ENCODE measurements around the gene TSEN15. TPM values are rescaled to one million over a fixed set of nuclear protein-coding genes. Genes with fewer than 3 reads are reported as not detected.
A peak's percentile ranks its signal among the peaks of the same experiment; 100 is the strongest.

The TSEN15 gene
- total RNA-seq, 4 donors from 2014 or later, result 2.6 to 16.5 (median 8.0) TPM

DNA sequence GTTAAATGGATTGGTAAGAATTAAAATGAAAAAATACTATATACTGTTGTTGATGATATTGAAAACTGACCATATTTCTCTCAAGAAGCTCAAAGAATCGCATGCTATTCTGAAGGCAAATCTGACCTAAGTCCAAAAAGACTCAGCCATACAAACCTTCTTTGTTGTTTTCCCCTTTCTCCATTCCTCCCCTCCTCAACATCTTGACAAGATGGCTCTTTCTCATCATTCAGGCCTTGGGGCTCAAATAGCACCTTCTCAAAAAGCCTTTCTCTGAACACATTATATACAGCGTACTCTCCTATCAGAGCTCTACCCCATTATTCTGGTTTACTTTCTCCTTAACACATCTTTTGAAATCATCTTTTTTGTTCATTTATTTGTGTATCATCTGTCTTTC lies 31.2 kb upstream of the TSEN15 start:
- Histone ChIP-seq H3K9me3 (no peaks in the 10 kb centered on the region), H3K4me3 (no peak overlapping the region), H3K27ac (no peak overlapping the region), H3K27me3 (no peaks in the 10 kb centered on the region), H3K4me1 (peaks cover 0 to 27% (median 3%) of the 10 kb centered on the region in 4 donors), H3K36me3 (no peaks in the 10 kb centered on the region)
- 95 to 100% methylated on average over 2 of the region's 2 CpGs for WGBS, 2 donors (ENCODE audit: low coverage in 1 of 2)
- DNase-seq, result no peak
- TF ChIP-seq, protein P1, sequence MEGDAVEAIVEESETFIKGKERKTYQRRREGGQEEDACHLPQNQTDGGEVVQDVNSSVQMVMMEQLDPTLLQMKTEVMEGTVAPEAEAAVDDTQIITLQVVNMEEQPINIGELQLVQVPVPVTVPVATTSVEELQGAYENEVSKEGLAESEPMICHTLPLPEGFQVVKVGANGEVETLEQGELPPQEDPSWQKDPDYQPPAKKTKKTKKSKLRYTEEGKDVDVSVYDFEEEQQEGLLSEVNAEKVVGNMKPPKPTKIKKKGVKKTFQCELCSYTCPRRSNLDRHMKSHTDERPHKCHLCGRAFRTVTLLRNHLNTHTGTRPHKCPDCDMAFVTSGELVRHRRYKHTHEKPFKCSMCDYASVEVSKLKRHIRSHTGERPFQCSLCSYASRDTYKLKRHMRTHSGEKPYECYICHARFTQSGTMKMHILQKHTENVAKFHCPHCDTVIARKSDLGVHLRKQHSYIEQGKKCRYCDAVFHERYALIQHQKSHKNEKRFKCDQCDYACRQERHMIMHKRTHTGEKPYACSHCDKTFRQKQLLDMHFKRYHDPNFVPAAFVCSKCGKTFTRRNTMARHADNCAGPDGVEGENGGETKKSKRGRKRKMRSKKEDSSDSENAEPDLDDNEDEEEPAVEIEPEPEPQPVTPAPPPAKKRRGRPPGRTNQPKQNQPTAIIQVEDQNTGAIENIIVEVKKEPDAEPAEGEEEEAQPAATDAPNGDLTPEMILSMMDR (IDR thresholded peaks at IDR 0.05), result no peak
- TF ChIP-seq EP300 (IDR thresholded peaks at IDR 0.05; ENCODE audit: low read depth) (no peak), POLR2AphosphoS5 (IDR thresholded peaks at IDR 0.05) (no peak), POLR2A (IDR thresholded peaks at IDR 0.05) (no peak)
- intact Hi-C loops (cut with DNase I; ENCODE audit: low total_unique reads) (no loop called here), in situ Hi-C loops (cut with MboI; ENCODE audit: low pct_ligation_motif_present in 1 of 4, low pct_unique_long_range_greater_than_20kb in 1 of 4, low sequenced_read_pairs in 3 of 4) (no loop called here)

DNA sequence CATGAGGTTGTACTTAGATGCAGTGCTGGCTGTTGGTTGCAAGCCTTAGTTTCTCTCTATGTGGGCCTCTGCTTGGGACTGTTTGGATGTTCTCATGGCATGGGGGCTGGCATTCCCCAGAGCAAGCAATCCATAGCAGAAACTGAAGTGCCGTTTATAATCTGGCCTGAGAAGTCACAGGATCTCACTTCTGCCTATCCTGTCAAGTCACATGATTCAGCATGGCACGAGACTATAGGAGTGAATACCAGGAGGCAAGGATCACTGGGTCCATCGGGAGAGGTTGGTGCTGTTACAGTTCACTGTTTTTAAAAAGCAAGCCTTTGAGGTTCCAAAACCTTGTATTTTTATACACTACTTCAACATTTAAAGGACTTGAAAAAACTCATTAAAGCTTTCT lies 30.7 kb upstream of the TSEN15 start:
- WGBS, 2 donors (ENCODE audit: low coverage in 1 of 2), result 61 to 100% methylated on average over 1 to 3 of the region's 3 CpGs
- Histone ChIP-seq H3K9me3 (no peaks in the 10 kb centered on the region), H3K27me3 (no peaks in the 10 kb centered on the region), H3K4me3 (no peak overlapping the region), H3K27ac (peak overlapping the region in 1 of 4 donors; percentile 53), H3K36me3 (no peaks in the 10 kb centered on the region), H3K4me1 (peaks cover 0 to 28% (median 3%) of the 10 kb centered on the region in 4 donors)
- DNase-seq, result no peak
- intact Hi-C loops (cut with DNase I; ENCODE audit: low total_unique reads) (no loop called here), in situ Hi-C loops (cut with MboI; ENCODE audit: low pct_ligation_motif_present in 1 of 4, low pct_unique_long_range_greater_than_20kb in 1 of 4, low sequenced_read_pairs in 3 of 4) (no loop called here)
- TF ChIP-seq, protein P1 (IDR thresholded peaks at IDR 0.05), result no peak
- TF ChIP-seq POLR2A (IDR thresholded peaks at IDR 0.05) (no peak), EP300 (IDR thresholded peaks at IDR 0.05; ENCODE audit: low read depth) (no peak), POLR2AphosphoS5 (IDR thresholded peaks at IDR 0.05) (no peak)

DNA sequence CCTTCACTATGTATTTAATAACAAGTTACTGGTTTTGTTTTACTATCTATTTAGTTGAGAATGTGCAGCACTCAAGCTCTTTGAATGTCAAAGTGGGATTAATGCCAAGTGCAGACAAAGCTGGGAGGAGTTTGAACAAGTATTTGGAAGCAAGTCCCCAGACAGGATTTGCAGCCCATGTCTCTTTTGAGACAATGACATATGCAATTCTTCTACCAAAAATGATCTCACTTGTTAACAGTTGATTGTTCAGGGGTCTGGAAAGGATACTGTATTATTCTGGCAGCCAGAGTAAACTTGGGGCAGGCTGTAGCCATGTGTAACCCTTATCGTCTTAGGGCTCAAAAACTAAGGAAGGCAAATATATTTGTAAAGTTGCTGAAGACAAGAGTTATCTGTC lies 29.8 kb upstream of the TSEN15 start:
- Histone ChIP-seq H3K9me3 (no peaks in the 10 kb centered on the region), H3K4me3 (no peak overlapping the region), H3K4me1 (peaks cover 0 to 28% (median 3%) of the 10 kb centered on the region in 4 donors), H3K36me3 (no peaks in the 10 kb centered on the region), H3K27me3 (no peaks in the 10 kb centered on the region), H3K27ac (peak overlapping the region in 2 of 4 donors; percentile 46 to 53)
- WGBS, 2 donors (ENCODE audit: low coverage in 1 of 2), result 43 to 58% methylated on average over 1 of the region's 1 CpG
- no peak for TF ChIP-seq POLR2A (IDR thresholded peaks at IDR 0.05)
- TF ChIP-seq EP300 (IDR thresholded peaks at IDR 0.05; ENCODE audit: low read depth), result no peak
- TF ChIP-seq POLR2AphosphoS5 (IDR thresholded peaks at IDR 0.05), result no peak
- TF ChIP-seq, protein P1 (IDR thresholded peaks at IDR 0.05), result no peak
- no peak for DNase-seq
- intact Hi-C loops (cut with DNase I; ENCODE audit: low total_unique reads), result no loop called here
- in situ Hi-C loops (cut with MboI; ENCODE audit: low pct_ligation_motif_present in 1 of 4, low pct_unique_long_range_greater_than_20kb in 1 of 4, low sequenced_read_pairs in 3 of 4), result no loop called here

DNA sequence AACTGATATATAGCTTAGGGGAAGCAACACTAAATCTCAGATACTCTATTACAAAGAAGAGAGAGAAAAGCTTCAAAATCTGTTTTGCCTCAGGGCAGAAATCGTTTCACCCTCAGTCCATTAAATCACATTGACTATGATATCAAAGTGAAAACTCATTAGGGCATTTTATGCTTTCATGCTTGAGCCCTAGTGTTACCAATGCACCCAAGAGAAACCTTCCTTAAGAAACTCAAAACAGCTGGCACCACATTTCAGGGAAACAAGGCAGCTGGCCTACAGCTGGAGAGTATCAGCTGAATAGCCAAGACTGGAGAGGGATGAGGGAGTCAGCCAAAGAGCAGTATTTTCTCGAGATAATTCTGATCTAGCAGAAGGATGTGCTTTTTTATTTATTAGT lies 28.9 kb upstream of the TSEN15 start:
- intact Hi-C loops (cut with DNase I; ENCODE audit: low total_unique reads) (no loop called here), in situ Hi-C loops (cut with MboI; ENCODE audit: low pct_ligation_motif_present in 1 of 4, low pct_unique_long_range_greater_than_20kb in 1 of 4, low sequenced_read_pairs in 3 of 4) (no loop called here)
- Histone ChIP-seq H3K27me3 (no peaks in the 10 kb centered on the region), H3K9me3 (no peaks in the 10 kb centered on the region), H3K27ac (peak overlapping the region in 3 of 4 donors; percentile 2 to 46 (median 27)), H3K36me3 (no peaks in the 10 kb centered on the region), H3K4me1 (peaks cover 0 to 28% (median 3%) of the 10 kb centered on the region in 4 donors), H3K4me3 (no peak overlapping the region)
- WGBS, 2 donors (ENCODE audit: low coverage in 1 of 2), result 45 to 53% methylated on average over 2 of the region's 2 CpGs
- DNase-seq, result no peak
- TF ChIP-seq POLR2AphosphoS5 (IDR thresholded peaks at IDR 0.05) (peak; percentile 54 to 81 (median 71)), EP300 (IDR thresholded peaks at IDR 0.05; ENCODE audit: low read depth) (no peak), POLR2A (IDR thresholded peaks at IDR 0.05) (no peak)
- TF ChIP-seq, protein P1 (IDR thresholded peaks at IDR 0.05), result no peak

Measured in transverse colon (tissue), 4 donors.